Eye (tissue), 1 donor: Measurements from ENCODE around the gene ANXA8.
"Not testable (repeated sequence)": the region's sequence is repeated elsewhere in the genome, so short reads cannot be mapped to it uniquely, and the experiment has no call there.

ENCODE experiments used
- DNase-seq: peaks from one replicate; pipeline ENCODE4 v3.0.0-alpha.2; 2015

Gene ANXA8

GRCh38 chr10:47483923-47484322, at the start of gene ANXA8:
Gene ANXA8, minus strand, starts transcription at chr10:47484115. Its CDS starts 182 bp downstream, at chr10:47483933.
- not testable (repeated sequence) for DNase-seq

GRCh38 chr10:47523475-47523874, 39.6 kb upstream of the ANXA8 start, which contains the start of gene AGAP9:
Gene AGAP9, minus strand, starts transcription at chr10:47523638. Its CDS starts 112 bp downstream, at chr10:47523526.
- DNase-seq, result not testable (repeated sequence)

GRCh38 chr10:47502313-47502712, 18.4 kb upstream of the ANXA8 start:
- not testable (repeated sequence) for DNase-seq

- not testable (repeated sequence) for DNase-seq
Measured at GRCh38 chr10:47494226-47494625, 10.3 kb upstream of the ANXA8 start.

- DNase-seq, result not testable (repeated sequence)
Measured at GRCh38 chr10:47491600-47491999, 7.7 kb upstream of the ANXA8 start, which contains the start of gene FAM25G. Gene FAM25G, minus strand, starts transcription at chr10:47491700. Its CDS starts 26 bp downstream, at chr10:47491674.

- not testable (repeated sequence) for DNase-seq
Measured at GRCh38 chr10:47489630-47490029, 5.7 kb upstream of the ANXA8 start.

GRCh38 chr10:47485943-47486342, 2.0 kb upstream of the ANXA8 start:
- DNase-seq, result not testable (repeated sequence)

GRCh38 chr10:47484786-47485185, 871 bp upstream of the ANXA8 start:
- not testable (repeated sequence) for DNase-seq

GRCh38 chr10:47482367-47482766, 1.5 kb downstream of the ANXA8 start:
- not testable (repeated sequence) for DNase-seq

- not testable (repeated sequence) for DNase-seq
Measured at GRCh38 chr10:47481768-47482181, 2.1 kb downstream of the ANXA8 start.

GRCh38 chr10:47481182-47481766, 2.6 kb downstream of the ANXA8 start:
- not testable (repeated sequence) for DNase-seq

- DNase-seq, result not testable (repeated sequence)
Measured at GRCh38 chr10:47480133-47480532, 3.8 kb downstream of the ANXA8 start.

GRCh38 chr10:47478114-47478513, 5.8 kb downstream of the ANXA8 start:
- not testable (repeated sequence) for DNase-seq

GRCh38 chr10:47477078-47477477, 6.8 kb downstream of the ANXA8 start:
- DNase-seq, result not testable (repeated sequence)

GRCh38 chr10:47475101-47475500, 8.8 kb downstream of the ANXA8 start:
- not testable (repeated sequence) for DNase-seq

- not testable (repeated sequence) for DNase-seq
Measured at GRCh38 chr10:47473516-47473915, 10.4 kb downstream of the ANXA8 start.

- DNase-seq, result not testable (repeated sequence)
Measured at GRCh38 chr10:47472647-47473046, 11.3 kb downstream of the ANXA8 start.

- not testable (repeated sequence) for DNase-seq
Measured at GRCh38 chr10:47472072-47472471, 11.8 kb downstream of the ANXA8 start.

- DNase-seq, result not testable (repeated sequence)
Measured at GRCh38 chr10:47468731-47469528, 15.0 kb downstream of the ANXA8 start.

GRCh38 chr10:47467957-47468356, 16.0 kb downstream of the ANXA8 start:
- DNase-seq, result not testable (repeated sequence)

- not testable (repeated sequence) for DNase-seq
Measured at GRCh38 chr10:47467458-47467857, 16.5 kb downstream of the ANXA8 start.

- DNase-seq, result not testable (repeated sequence)
Measured at GRCh38 chr10:47465216-47465917, 18.5 kb downstream of the ANXA8 start.
